Measurements from ENCODE around the gene SLC26A2.

SLC26A2 gene

DNA sequence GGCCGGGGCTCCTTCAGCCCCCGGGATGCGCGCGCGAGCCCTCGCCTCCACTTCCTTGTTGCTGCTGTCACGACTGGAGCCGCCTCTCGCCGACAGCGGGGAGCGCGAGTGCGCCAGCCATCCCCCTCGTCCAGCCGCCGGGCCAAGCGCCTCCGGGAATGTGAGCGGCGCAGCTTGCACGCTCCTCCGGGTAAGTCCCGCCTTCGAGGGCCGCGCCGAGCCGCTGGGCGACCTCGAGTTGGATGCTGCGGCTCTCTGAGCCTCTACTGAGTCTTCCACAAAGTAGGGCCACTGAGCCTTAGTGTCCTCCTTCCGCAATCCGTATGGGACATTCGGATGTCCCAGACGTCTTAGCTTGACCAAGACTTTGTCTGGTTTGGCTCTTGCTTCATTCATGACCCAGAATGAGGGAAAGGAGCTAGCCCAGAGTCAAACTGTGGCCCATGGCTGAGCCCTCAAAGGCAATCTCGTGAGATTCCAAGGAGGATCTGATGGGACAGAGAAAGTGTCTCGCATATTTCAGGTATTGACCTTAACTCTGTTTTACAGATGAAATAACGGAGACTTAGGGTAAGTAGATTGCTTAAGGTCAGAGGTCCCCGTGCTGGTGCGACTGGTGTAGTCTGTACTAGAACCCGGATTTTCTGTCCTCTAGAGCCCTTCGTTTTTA, 40.6 kb downstream of the SLC26A2 start:
- H3K27ac ChIP-seq (ENCODE audit: insufficient read depth in 1 of 2, low read depth in 1 of 2, low read length in 2 of 2, poor library complexity in 1 of 2, severe bottlenecking in 2 of 2) = peak overlapping the region; percentile 61 to 87
- DNase-seq = peak in 1 of 3 donors; percentile 30
- ChIA-PET POLR2A (no interaction called here), CTCF (interaction anchor here (0.8 to 2.3 kb wide), 9 partner anchors 9 to 171 kb away, joined by 3 to 10 read pairs (median 5); no protein-coding TSS in a partner anchor)
- H3K4me1 ChIP-seq (ENCODE audit: control extremely low read depth in 1 of 4, control insufficient read depth in 4 of 4, insufficient read depth in 4 of 4, low read length in 3 of 4) = peaks cover 11 to 33% (median 30%) of the 10 kb centered on the region in 4 experiments
- peaks cover 7 to 21% (median 10%) of the 10 kb centered on the region in 4 experiments for H3K36me3 ChIP-seq (ENCODE audit: control insufficient read depth in 4 of 4, insufficient read depth in 4 of 4, low read length in 3 of 4)
- no peaks in the 10 kb centered on the region for H3K9me3 ChIP-seq (ENCODE audit: control extremely low read depth in 1 of 5, control insufficient read depth in 4 of 5, insufficient read depth in 2 of 5, low read depth in 1 of 5, low read length in 4 of 5)
- under 1% methylated on average over 44 of the region's 44 CpGs for WGBS (ENCODE audit: insufficient coverage)
- H3K27me3 ChIP-seq (replicated peaks in 2 of 5; ENCODE audit: control insufficient read depth in 4 of 5, insufficient read depth in 5 of 5, low read length in 4 of 5) = no peaks in the 10 kb centered on the region
- H3K4me3 ChIP-seq (ENCODE audit: control insufficient read depth in 1 of 7, extremely low read depth in 1 of 7, insufficient read depth in 4 of 7, low read depth in 2 of 7, low read length in 6 of 7) = peak overlapping the region; percentile 82 to 93 (median 89)

GRCh38 chr5:150001660-150002486, 41.3 kb downstream of the SLC26A2 start:
- Histone ChIP-seq H3K4me1 (ENCODE audit: control extremely low read depth in 1 of 4, control insufficient read depth in 4 of 4, insufficient read depth in 4 of 4, low read length in 3 of 4) (peaks cover 11 to 33% (median 30%) of the 10 kb centered on the region in 4 experiments), H3K4me3 (ENCODE audit: control insufficient read depth in 1 of 7, extremely low read depth in 1 of 7, insufficient read depth in 4 of 7, low read depth in 2 of 7, low read length in 6 of 7) (peak overlapping the region in 6 of 7 experiments; percentile 85 to 93 (median 90)), H3K9me3 (ENCODE audit: control extremely low read depth in 1 of 5, control insufficient read depth in 4 of 5, insufficient read depth in 2 of 5, low read depth in 1 of 5, low read length in 4 of 5) (no peaks in the 10 kb centered on the region), H3K27ac (ENCODE audit: insufficient read depth in 1 of 2, low read depth in 1 of 2, low read length in 2 of 2, poor library complexity in 1 of 2, severe bottlenecking in 2 of 2) (peak overlapping the region in 1 of 2 experiments; percentile 87), H3K36me3 (ENCODE audit: control insufficient read depth in 4 of 4, insufficient read depth in 4 of 4, low read length in 3 of 4) (peaks cover 11 to 27% (median 16%) of the 10 kb centered on the region in 4 experiments), H3K27me3 (replicated peaks in 2 of 5; ENCODE audit: control insufficient read depth in 4 of 5, insufficient read depth in 5 of 5, low read length in 4 of 5) (no peaks in the 10 kb centered on the region)
- CTCF ChIA-PET = interaction anchor here (0.8 to 2.3 kb wide), 8 partner anchors 8 to 144 kb away, joined by 3 to 10 read pairs (median 4); no protein-coding TSS in a partner anchor
- POLR2A ChIA-PET = no interaction called here
- peak; percentile 85 to 91 (median 89) for DNase-seq
- WGBS (ENCODE audit: insufficient coverage) = 0% methylated on average over 7 of the region's 8 CpGs

DNA sequence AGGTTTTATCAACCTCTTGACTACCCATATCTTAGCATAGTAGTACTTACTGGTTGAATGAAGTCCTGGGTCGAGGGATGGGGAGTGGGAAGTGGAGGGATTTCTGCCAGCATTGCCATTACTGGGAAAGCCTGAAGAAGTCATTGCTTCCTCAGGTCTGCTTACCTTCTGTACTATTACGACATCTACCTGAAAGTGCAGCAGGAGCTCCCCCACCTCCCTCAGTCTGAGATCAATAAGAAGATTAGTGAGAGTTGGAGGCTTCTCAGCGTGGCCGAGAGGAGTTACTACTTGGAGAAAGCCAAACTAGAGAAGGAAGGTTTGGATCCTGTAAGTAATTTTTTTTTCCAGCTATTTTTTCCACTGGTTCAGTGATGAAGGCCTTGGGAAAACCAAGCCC, 45.8 kb downstream of the SLC26A2 start:
- peaks cover 11 to 16% (median 16%) of the 10 kb centered on the region in 4 experiments for H3K4me1 ChIP-seq (ENCODE audit: control extremely low read depth in 1 of 4, control insufficient read depth in 4 of 4, insufficient read depth in 4 of 4, low read length in 3 of 4)
- H3K4me3 ChIP-seq (ENCODE audit: control insufficient read depth in 1 of 7, extremely low read depth in 1 of 7, insufficient read depth in 4 of 7, low read depth in 2 of 7, low read length in 6 of 7) = no peak overlapping the region
- no peaks in the 10 kb centered on the region for H3K9me3 ChIP-seq (ENCODE audit: control extremely low read depth in 1 of 5, control insufficient read depth in 4 of 5, insufficient read depth in 2 of 5, low read depth in 1 of 5, low read length in 4 of 5)
- H3K27me3 ChIP-seq (replicated peaks in 2 of 5; ENCODE audit: control insufficient read depth in 4 of 5, insufficient read depth in 5 of 5, low read length in 4 of 5) = no peaks in the 10 kb centered on the region
- ChIA-PET CTCF (interaction anchor here (0.9 to 3.8 kb wide), 12 partner anchors 9 to 124 kb away, joined by 3 to 18 read pairs (median 4); no protein-coding TSS in a partner anchor), POLR2A (interaction anchor here (0.6 kb wide), 1 partner anchor 25 kb away, joined by 3 read pairs; no protein-coding TSS in a partner anchor)
- no peak overlapping the region for H3K27ac ChIP-seq (ENCODE audit: insufficient read depth in 1 of 2, low read depth in 1 of 2, low read length in 2 of 2, poor library complexity in 1 of 2, severe bottlenecking in 2 of 2)
- WGBS (ENCODE audit: insufficient coverage) = 100% methylated on average over 2 of the region's 4 CpGs
- DNase-seq = no peak
- H3K36me3 ChIP-seq (ENCODE audit: control insufficient read depth in 4 of 4, insufficient read depth in 4 of 4, low read length in 3 of 4) = peaks cover 21 to 69% (median 48%) of the 10 kb centered on the region in 4 experiments

DNA sequence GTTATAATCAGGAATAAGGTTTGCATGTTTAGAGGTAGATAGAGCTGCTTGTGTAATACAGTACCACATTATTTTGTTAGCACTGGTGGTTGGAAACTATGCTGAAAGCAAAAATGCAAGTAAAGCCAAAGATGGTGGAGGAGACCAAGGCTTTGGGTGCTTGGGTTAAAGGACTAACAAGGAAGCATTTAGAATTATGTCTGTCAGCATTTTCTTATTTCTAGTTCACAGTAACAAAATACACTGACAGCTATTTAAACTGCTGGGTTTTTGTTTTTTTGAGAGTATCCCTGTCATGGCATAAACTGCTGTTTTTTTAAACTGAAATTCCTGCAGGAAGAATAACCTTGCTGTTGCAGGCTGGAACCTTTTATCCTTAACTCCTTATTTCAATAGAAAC, 46.5 kb downstream of the SLC26A2 start:
- Histone ChIP-seq H3K27me3 (replicated peaks in 2 of 5; ENCODE audit: control insufficient read depth in 4 of 5, insufficient read depth in 5 of 5, low read length in 4 of 5) (no peaks in the 10 kb centered on the region), H3K4me1 (ENCODE audit: control extremely low read depth in 1 of 4, control insufficient read depth in 4 of 4, insufficient read depth in 4 of 4, low read length in 3 of 4) (peaks cover 7 to 12% (median 10%) of the 10 kb centered on the region in 4 experiments), H3K27ac (ENCODE audit: insufficient read depth in 1 of 2, low read depth in 1 of 2, low read length in 2 of 2, poor library complexity in 1 of 2, severe bottlenecking in 2 of 2) (no peak overlapping the region), H3K9me3 (ENCODE audit: control extremely low read depth in 1 of 5, control insufficient read depth in 4 of 5, insufficient read depth in 2 of 5, low read depth in 1 of 5, low read length in 4 of 5) (no peaks in the 10 kb centered on the region), H3K4me3 (ENCODE audit: control insufficient read depth in 1 of 7, extremely low read depth in 1 of 7, insufficient read depth in 4 of 7, low read depth in 2 of 7, low read length in 6 of 7) (no peak overlapping the region), H3K36me3 (ENCODE audit: control insufficient read depth in 4 of 4, insufficient read depth in 4 of 4, low read length in 3 of 4) (peaks cover 23 to 73% (median 51%) of the 10 kb centered on the region in 4 experiments)
- no peak for DNase-seq
- ChIA-PET POLR2A (no interaction called here), CTCF (interaction anchor here (0.8 to 3.8 kb wide), 11 partner anchors 10 to 124 kb away, joined by 3 to 18 read pairs (median 4); no protein-coding TSS in a partner anchor)

GRCh38 chr5:150009671-150010387, 49.3 kb downstream of the SLC26A2 start:
- Histone ChIP-seq H3K27me3 (replicated peaks in 2 of 5; ENCODE audit: control insufficient read depth in 4 of 5, insufficient read depth in 5 of 5, low read length in 4 of 5) (no peaks in the 10 kb centered on the region), H3K36me3 (ENCODE audit: control insufficient read depth in 4 of 4, insufficient read depth in 4 of 4, low read length in 3 of 4) (peaks cover 37 to 89% (median 70%) of the 10 kb centered on the region in 4 experiments), H3K4me3 (ENCODE audit: control insufficient read depth in 1 of 7, extremely low read depth in 1 of 7, insufficient read depth in 4 of 7, low read depth in 2 of 7, low read length in 6 of 7) (no peak overlapping the region), H3K27ac (ENCODE audit: insufficient read depth in 1 of 2, low read depth in 1 of 2, low read length in 2 of 2, poor library complexity in 1 of 2, severe bottlenecking in 2 of 2) (no peak overlapping the region), H3K4me1 (ENCODE audit: control extremely low read depth in 1 of 4, control insufficient read depth in 4 of 4, insufficient read depth in 4 of 4, low read length in 3 of 4) (no peaks in the 10 kb centered on the region), H3K9me3 (ENCODE audit: control extremely low read depth in 1 of 5, control insufficient read depth in 4 of 5, insufficient read depth in 2 of 5, low read depth in 1 of 5, low read length in 4 of 5) (peaks cover 0 to 6% (median 3%) of the 10 kb centered on the region in 5 experiments)
- no peak for DNase-seq
- CTCF ChIA-PET = interaction anchor here (1.2 to 2.2 kb wide), 7 partner anchors 7 to 32 kb away, joined by 3 to 7 read pairs (median 4); partner anchors contain the start of genes HMGXB3 and TIGD6
- 100% methylated on average over 4 of the region's 6 CpGs for WGBS (ENCODE audit: insufficient coverage)
- POLR2A ChIA-PET = no interaction called here

- H3K4me3 ChIP-seq (ENCODE audit: control insufficient read depth in 1 of 7, extremely low read depth in 1 of 7, insufficient read depth in 4 of 7, low read depth in 2 of 7, low read length in 6 of 7) = no peak overlapping the region
- H3K27ac ChIP-seq (ENCODE audit: insufficient read depth in 1 of 2, low read depth in 1 of 2, low read length in 2 of 2, poor library complexity in 1 of 2, severe bottlenecking in 2 of 2) = no peak overlapping the region
- ChIA-PET POLR2A (no interaction called here), CTCF (interaction anchor here (1.9 to 2.9 kb wide), 2 partner anchors 9 to 12 kb away, joined by 4 to 9 read pairs; no protein-coding TSS in a partner anchor)
- no peaks in the 10 kb centered on the region for H3K27me3 ChIP-seq (replicated peaks in 2 of 5; ENCODE audit: control insufficient read depth in 4 of 5, insufficient read depth in 5 of 5, low read length in 4 of 5)
- DNase-seq = no peak
- peaks cover 3 to 22% (median 7%) of the 10 kb centered on the region in 5 experiments for H3K9me3 ChIP-seq (ENCODE audit: control extremely low read depth in 1 of 5, control insufficient read depth in 4 of 5, insufficient read depth in 2 of 5, low read depth in 1 of 5, low read length in 4 of 5)
- WGBS (ENCODE audit: insufficient coverage) = 100% methylated on average over 4 of the region's 4 CpGs
- H3K36me3 ChIP-seq (ENCODE audit: control insufficient read depth in 4 of 4, insufficient read depth in 4 of 4, low read length in 3 of 4) = peaks cover 36 to 94% (median 72%) of the 10 kb centered on the region in 4 experiments
- H3K4me1 ChIP-seq (ENCODE audit: control extremely low read depth in 1 of 4, control insufficient read depth in 4 of 4, insufficient read depth in 4 of 4, low read length in 3 of 4) = no peaks in the 10 kb centered on the region
These were observed 53.4 kb downstream of the SLC26A2 start for GRCh38 chr5:150013931-150014330.
